Right renal cortex interstitium (tissue), 3 donors: ENCODE measurements around the gene RAI1. TPM values are rescaled to one million over a fixed set of nuclear protein-coding genes. Genes with fewer than 3 reads are reported as not detected.
"Not testable (repeated sequence)": the region's sequence is repeated elsewhere in the genome, so short reads cannot be mapped to it uniquely, and the experiment has no call there.

Experiments used
- DNase-seq, 3 donors: peaks; one replicate each; pipeline ENCODE4 v3.0.0-alpha.2; 2013; ENCODE audit warnings: low read depth in 3 of 3, low spot score in 2 of 3
- polyA plus RNA-seq, 3 donors: library from polyadenylated mRNA; unstranded; fragments of 120-200 nt; gene quantifications; one replicate each; pipeline ENCODE4 v1.2.1, GENCODE V29; 2013; ENCODE audit not compliant: insufficient read length in 3 of 3

RAI1 gene
- 10 to 100 TPM; 17.2 to 18.8 (median 18.7) TPM for polyA plus RNA-seq

- DNase-seq, result no peak
These were observed at the start of gene RAI1 for GRCh38 chr17:17681187-17681743. Gene RAI1 (plus strand): TSS chr17:17681458. CDS start chr17:17792949, 111,491 bp downstream.

- DNase-seq, result not testable (repeated sequence)
These were observed 48.6 kb upstream of the RAI1 start for GRCh38 chr17:17632690-17633089.

GRCh38 chr17:17633310-17633709 is 47.9 kb upstream of the RAI1 start:
- no peak for DNase-seq

GRCh38 chr17:17635126-17635525 is 46.1 kb upstream of the RAI1 start:
- DNase-seq, result no peak

- DNase-seq, result not testable (repeated sequence)
These were observed 45.6 kb upstream of the RAI1 start for GRCh38 chr17:17635537-17636271.

- DNase-seq, result no peak
These were observed 44.9 kb upstream of the RAI1 start for GRCh38 chr17:17636272-17636885.

GRCh38 chr17:17638467-17638866 is 42.8 kb upstream of the RAI1 start:
- DNase-seq, result no peak

- not testable (repeated sequence) for DNase-seq
These were observed 41.5 kb upstream of the RAI1 start for GRCh38 chr17:17639661-17640270.

GRCh38 chr17:17641621-17642409 is 39.4 kb upstream of the RAI1 start:
- peak; percentile 58 to 63 (median 62) for DNase-seq

GRCh38 chr17:17645148-17645547 is 36.1 kb upstream of the RAI1 start:
- not testable (repeated sequence) for DNase-seq

- DNase-seq, result no peak
These were observed 35.3 kb upstream of the RAI1 start for GRCh38 chr17:17645961-17646360.

GRCh38 chr17:17647524-17648178 is 33.6 kb upstream of the RAI1 start:
- no peak for DNase-seq

GRCh38 chr17:17648762-17649161 is 32.5 kb upstream of the RAI1 start:
- DNase-seq, result no peak

GRCh38 chr17:17650959-17651358 is 30.3 kb upstream of the RAI1 start:
- DNase-seq, result no peak

- DNase-seq, result no peak
These were observed 27.9 kb upstream of the RAI1 start for GRCh38 chr17:17653343-17653742.

- no peak for DNase-seq
These were observed 21.9 kb upstream of the RAI1 start for GRCh38 chr17:17659340-17659739.

GRCh38 chr17:17661134-17661533 is 20.1 kb upstream of the RAI1 start:
- no peak for DNase-seq

- no peak for DNase-seq
These were observed 19.3 kb upstream of the RAI1 start for GRCh38 chr17:17661834-17662385.

GRCh38 chr17:17663160-17664063 is 17.8 kb upstream of the RAI1 start:
- DNase-seq, result no peak
